Measurements from ENCODE around the gene TRIM32.
"Not testable (repeated sequence)": the region's sequence is repeated elsewhere in the genome, so short reads cannot be mapped to it uniquely, and the experiment has no call there.

Gene TRIM32

DNA sequence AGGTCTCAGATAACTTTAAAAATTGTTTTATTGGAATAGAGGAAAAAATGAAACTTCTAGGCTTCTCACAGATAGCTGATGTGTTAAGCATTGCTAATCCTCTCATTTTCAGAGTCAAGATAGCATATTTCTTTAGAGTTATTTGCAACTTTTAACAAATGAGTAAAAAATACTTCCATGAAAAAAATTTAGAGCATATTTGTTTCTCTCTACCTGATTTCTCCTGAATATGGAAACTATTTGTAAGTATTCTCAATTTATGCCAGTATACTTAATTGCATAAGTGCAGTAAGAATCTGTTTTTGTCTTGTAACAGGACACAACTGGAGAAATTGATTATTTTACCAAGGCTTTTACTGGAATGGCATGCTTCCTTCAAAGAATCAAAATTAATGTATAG, 3.6 kb upstream of the TRIM32 start:
- no peak for DNase-seq

DNA sequence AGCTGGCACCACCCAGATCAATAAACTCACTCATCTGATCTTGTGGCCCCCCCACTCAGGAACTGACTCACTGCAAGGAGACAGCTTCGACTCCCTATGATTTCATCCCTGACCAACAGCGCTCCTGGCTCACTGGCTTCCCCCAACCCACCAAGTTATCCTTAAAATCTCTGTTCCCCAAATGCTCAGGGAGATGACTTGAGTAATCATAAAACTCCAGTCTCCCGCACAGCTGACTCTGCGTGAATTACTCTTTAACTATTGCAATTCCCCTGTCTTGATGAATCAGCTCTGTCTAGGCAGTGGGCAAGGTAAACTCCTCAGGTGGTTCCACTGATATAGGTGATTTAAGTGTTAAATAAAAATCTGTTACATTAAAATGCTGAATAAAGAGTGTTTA, 1.9 kb upstream of the TRIM32 start:
- DNase-seq, result no peak

DNA sequence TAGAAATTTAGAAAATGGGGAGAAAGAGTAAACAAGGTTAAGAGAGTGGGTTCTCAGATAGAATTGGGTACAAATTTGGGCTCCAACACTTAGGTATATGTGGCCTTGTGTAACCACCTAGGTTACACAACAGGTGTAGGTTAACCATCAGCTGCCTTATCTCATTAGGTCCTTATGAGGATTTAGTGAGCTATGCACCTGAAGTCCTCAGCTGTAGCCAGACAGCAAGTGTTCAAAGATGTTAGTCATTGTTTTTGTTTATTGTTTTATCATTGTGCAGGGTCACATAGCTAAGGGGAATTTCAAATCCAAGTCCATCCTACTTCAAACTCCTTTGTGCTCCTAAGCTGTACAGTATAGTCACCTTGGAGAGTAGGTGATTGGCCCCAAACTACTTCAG, 970 bp upstream of the TRIM32 start:
- no peak for DNase-seq

DNA sequence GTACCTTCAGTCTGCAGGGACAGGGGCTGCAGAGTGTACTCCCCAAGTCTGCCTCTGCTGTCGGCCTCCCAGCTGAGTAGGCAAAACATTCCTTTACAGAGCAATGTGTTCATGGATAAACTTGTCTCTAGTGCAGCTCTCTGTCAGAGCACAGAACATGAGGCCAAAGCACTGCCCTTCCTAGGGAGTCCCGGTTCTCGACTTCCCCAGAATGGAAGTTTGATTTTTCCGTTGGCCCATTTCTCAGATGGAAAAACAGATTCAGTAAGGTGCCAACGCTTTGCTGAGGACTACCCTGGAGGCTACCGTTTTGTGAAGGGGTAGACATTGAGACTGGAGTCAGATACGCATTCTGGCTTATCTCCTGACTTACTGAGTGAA, 422 bp upstream of the TRIM32 start:
- no peak for DNase-seq

DNA sequence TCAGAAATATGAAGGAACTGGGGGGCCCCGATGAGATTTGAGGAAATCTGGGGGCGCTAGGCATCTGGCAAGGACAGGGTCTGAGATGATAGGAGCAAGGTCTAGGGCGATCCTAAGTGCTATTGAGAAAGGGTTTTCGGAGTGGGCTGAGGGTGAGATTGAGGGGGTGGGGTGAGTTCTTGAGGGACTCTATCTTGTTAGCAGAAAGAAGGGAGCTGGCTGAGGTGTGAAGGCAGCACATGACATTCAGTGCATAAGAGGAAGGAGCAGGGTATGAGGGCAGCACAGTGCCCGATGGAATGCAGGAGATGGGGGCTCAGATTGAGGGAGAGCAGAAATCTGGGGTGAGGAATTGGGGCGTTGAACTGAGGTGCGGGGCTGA, 640 bp downstream of the TRIM32 start:
- DNase-seq, result no peak

DNA sequence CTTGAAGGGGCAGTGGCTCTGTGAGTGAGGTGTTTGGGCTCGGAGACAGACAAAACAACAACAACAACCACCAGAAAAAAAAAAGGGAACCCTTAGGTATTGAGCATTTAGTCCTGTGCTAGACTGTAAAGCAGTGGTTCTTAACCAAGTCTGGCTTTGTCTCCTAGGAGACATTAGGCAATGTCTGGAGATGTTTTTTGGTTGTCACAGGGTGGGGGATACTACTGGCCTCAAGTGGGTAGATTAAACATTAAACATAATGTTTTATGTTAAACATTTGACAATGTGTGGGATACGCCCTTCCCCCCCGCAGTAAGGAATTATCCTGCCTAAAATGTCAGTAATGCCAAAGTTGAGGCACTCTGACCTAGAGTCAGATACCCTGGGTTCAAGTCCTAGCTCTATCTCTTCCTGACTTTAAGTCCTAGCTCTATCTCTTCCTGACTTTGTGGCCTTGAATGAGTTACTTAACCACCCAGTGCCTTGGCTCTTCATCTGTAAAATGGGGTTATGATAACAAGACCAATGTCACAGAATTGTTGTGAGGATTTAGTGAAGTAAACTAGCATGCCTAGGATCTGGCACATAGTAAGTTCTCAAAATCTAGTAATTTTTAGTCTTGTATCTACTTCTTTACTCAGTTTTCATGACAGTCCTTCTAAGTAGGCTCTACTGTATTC, 1.8 kb downstream of the TRIM32 start:
- no peak for DNase-seq

DNA sequence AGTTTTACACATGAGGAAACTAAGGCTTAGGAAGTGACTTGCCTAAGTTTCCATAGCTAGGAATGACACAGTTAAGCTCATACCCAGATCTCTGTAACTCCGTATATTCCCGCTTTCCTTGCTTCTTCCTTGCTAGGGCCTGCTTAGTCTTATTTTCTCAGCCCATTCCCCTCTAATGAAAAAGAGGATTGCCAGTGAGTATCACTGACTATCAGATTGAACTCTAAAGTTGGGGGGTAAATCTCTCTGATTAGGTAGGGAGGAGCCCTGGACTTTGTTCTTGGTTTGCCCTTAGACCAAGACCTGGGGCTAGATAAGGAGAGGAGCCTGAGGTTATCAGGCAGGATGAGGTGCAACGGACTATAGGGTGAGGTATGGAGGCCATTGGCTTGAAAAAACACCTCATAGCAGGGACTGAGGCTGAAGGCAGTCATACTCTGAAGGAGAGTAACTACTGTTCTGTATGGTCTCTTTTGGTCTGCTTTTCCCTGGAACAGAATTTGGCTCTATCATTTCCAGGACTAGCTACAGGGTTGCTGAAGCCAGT, 2.5 kb downstream of the TRIM32 start:
- DNase-seq, result no peak

DNA sequence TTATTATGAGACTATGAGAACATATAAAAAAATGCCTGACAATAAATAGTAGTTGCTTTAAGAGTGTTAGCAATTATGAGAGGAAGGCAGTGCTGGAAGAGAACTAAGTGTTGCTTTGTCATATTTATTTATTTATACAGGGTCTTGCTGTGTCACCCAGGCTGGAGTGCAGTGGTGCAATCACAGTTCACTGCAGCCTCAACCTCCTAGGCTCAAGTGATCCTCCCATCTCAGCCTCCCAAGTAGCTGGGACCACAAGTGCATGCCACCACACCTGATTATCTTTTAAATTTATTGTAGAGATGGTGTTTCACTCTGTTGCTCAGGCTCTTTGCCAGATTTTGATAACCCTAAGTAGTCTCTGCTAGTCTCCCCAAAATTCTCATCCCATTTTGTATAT, 3.7 kb downstream of the TRIM32 start:
- not testable (repeated sequence) for DNase-seq

DNA sequence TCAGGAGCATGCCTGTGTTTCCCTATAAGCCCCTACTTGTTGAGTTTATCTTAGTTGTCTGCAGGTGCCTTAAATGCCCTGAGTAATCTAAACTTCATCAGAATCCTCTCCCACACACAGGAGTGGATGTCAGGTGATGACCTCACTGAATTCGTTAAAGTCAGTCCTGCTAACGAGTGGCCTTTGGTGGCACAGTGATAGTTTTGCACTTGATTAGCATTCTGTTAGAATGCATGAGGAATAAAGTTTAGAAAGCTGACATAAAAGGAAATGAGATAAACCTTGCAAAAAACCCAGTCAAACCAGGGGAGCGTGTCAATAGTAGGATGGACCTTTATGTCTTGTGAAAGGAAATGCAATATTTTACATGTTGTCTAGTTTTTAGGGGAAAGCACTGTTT, 4.5 kb downstream of the TRIM32 start:
- no peak for DNase-seq

DNA sequence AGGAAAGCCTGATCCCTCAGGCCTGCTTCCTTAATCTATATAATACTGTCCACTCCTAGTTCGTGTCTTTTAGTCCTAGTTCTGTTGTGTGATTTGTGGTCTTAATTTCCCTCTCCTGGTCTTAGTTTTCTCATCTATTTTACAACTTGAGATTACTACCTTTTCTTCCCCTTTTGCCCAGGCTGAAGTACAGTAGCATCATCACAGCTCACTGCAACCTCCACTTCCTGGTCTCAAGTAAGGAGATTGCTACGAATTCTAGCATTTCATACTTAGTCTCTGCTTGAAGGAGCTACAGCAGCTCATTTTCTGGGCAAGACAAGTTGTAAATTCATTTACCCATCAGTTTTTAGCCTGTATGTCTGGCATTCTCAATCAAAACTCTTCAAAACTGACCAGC, 5.5 kb downstream of the TRIM32 start:
- no peak for DNase-seq

DNA sequence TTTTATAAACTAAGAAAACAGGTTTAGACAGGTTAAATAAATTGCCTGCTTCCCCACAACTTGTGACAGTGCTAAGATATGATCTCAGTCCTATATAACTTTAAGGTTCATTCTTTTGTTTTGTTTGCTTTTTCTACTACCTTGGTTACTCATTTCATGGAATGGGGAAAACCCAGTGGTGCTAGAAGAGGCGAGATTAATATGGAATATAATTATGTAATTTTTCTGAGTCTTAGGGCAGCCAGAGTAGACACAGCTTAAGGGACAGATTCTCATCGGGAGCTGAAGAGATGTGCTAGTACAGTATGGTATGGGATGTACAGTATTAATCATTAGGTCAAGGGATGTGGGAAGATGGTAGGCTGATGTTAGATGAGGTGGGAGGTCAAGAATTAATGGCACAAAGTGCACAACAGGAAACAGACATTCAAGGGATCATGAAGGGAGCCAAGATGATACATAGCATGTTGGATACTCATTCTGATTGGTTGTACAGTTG, 6.2 kb downstream of the TRIM32 start:
- no peak for DNase-seq

DNA sequence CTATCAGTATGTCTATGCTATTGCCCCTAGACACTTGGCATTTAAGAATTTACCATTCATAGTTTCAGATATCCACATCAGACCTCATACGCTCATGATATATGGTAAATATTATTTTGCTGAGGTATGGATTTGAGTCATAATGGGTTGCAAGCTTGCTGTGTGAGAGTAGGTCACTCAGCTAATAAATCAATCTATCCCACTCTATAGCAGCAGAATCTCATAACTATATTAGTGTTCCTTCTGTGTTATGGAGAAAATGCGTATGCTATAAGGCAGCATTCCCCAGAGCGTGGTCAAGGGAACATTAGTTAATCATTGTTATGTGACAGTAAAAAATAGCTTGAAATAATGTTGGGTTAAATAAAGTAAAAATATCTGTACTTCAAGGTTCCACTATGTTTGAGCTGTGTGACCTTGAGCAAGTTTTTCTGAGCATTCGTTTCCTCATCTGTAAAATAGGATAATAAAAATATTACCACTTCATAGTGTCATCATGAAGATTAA, 7.7 kb downstream of the TRIM32 start:
- DNase-seq, result no peak

DNA sequence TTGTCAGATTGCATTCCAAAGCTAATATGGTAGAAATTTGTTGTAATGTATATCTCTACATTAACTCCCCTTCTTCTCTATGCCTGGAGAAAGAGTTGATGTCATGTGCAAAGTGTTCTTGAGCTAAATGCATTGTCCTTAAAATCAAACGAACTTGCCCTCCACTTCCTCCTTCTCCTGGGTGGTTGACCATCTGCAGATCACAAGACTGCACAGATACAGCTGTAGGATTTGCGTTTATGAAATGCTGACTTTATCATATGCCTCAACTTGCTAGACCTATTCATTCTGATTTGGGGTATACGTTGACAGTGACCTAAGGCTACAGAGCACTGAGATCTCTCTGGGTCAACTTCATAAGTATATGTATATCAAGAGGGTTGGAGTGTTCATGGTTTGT, 8.3 kb downstream of the TRIM32 start:
- DNase-seq, result no peak

DNA sequence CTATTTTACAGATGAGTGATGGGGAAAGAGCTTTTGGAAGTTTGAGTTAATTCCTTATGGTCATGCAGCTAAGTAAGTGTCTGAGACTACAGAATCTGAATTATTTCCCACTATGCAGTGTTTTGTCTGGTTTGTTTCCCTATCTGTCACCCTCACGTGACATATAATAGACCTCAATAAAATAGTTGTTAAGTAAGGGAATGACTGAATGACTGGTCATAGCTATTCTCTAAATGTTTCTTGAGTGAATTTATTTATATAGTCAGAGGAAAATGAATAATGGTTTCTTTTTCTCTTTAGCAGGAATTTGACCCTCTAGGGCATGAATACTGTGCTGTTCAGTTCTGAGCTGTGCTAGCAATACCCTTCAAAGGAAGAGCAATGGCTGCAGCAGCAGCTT, 10.3 kb downstream of the TRIM32 start:
- DNase-seq, result no peak

DNA sequence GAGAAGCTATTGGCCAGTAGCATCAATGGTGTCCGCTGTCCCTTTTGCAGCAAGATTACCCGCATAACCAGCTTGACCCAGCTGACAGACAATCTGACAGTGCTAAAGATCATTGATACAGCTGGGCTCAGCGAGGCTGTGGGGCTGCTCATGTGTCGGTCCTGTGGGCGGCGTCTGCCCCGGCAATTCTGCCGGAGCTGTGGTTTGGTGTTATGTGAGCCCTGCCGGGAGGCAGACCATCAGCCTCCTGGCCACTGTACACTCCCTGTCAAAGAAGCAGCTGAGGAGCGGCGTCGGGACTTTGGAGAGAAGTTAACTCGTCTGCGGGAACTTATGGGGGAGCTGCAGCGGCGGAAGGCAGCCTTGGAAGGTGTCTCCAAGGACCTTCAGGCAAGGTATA, 10.8 kb downstream of the TRIM32 start:
- no peak for DNase-seq

DNA sequence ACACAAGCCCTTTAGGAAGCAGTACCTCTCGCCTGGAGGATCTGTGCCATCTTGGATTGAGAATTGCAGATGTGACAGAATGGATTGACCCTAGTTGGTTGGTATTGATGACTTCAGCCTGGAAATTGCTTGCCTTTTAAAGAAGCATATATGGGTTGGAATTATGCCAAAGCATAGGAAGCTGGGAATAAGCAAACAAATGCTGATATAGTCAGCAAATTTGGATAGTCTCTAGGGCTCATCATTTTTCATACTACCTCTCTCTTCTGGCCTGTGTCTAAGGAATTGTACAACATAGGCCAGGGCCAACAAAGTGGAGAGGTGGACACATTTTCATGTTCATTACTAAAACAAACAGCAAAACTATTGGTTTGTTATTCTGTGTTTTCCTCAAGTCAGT, 13.2 kb downstream of the TRIM32 start:
- DNase-seq, result no peak

DNA sequence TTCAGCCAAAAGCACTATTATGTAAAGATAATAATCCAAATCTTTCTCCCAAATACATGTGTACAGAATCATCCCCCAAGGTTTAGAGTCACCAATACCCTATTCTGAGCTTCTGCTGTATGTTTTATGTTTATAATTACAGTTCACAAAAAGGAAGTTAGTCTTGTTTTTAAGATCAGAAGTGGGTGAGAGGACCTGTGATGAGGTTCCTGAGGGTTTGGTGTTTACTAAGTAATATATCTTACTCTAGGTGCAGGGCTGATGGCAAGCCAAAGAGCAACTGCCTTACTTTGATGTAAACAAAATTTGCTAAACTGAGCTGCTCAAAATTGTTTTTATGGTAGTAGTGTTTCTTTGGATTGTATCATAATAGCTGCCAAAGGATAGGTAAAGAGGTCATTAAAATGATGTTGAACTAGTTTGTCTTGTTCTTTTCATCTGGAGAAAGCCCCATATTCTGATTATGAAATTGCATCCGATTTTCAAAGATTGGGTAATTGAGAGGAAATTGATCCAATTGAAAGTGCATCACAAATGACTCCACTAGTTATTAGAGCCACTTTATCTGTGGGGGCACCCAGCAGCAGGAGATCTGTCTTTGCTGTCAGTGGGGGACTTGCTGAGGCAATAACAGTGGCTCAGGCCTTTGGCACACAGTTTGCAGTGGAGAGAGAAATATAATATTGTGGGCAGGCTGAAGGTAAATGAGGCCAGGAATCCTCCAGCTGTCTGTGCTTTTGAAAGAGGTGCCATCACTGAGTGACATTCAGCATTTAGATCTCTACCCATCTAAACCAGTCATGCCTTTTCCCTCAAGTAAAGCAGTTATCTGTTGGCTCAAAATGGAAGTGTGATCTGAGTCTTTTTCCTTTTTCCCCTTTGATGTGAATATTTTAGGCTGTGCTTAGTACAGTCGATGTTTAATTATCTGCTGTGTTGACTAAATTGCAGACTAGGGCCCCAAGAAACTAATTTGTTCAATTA, 14.1 kb downstream of the TRIM32 start:
- no peak for DNase-seq

DNA sequence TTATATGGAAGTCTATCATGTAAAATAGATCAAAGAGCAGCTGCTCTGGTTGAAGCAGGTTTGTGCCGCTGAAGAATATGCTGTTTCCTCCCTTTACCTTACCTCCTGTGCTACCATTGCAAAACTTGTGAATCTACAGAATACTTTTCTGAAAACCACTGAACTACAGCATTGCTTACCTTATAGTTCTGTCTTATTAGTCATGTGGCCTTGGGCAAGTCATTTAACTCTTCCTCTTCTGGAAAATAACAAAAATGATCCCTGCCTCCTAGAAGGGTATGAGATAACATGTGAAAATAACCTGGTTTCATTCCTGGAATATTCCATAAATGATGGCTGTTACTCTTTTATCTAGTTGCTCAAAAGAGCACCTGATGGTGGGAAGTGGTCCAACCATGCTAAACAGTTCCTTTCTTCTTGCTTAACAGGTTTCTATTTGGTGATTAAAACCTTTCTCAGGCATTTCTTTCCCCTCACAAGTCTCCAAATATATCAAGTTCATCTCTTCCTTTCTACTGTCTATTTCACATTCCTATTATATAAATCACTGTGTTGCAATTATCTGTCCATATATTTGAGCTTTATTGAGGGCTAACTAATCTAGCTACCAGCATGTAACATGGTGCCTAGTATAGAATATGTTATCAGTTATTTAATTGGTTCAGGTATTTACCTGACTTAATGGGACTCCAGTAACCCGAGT, 15.0 kb downstream of the TRIM32 start:
- DNase-seq, result no peak

DNA sequence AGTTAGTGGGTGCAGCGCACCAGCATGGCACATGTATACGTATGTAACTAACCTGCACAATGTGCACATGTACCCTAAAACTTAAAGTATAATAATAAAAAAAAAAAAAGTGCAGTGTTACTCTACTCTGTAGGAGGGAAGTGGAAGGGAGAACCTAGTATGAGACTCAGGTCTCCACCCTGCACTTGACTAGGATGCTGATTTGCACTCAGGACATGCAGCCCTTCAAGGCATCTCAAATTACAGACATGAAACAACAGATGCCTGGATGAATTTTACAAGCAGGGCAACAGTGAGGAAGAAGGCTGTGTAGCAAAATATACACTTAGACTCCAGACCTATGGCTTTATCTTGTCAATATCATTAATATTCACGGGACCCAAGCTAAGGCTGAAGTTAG, 16.5 kb downstream of the TRIM32 start:
- no peak for DNase-seq

DNA sequence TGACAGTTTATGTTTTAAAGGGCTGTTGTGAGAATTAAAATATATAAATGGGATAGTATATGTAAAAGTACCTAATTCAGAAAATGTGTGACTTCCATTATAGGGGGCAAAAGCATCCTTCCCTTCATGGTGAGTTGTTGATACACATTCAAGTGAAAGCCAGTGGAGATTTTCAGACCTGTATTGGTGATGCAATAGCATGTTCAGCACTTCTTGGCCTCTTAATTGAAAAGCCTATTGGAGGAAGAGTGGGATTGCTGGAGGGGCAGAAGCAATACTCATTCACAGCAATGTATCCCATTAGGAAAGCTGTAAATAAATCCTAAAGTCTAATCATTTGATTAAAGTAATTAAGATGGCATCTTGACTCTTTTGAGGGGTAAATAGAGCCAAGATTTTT, 17.4 kb downstream of the TRIM32 start:
- no peak for DNase-seq

DNA sequence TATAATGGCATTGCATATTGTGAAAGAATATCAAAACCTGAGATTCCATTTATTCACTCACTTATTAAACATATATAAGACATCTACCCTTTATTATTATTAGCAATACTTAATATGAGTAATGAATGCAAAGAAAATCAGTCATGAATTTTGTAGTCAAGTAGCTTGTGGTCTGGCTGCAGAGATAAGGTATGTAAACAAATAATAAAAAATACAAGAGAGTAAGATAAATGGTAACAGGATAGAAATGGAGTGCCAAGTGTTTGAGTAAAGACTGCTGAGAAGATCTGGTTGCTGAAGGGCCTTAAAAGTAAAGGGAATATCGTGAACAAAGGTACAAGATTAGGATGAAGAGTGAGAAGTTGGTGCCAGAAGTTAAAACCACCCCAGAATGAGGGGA, 18.4 kb downstream of the TRIM32 start:
- no peak for DNase-seq

DNA sequence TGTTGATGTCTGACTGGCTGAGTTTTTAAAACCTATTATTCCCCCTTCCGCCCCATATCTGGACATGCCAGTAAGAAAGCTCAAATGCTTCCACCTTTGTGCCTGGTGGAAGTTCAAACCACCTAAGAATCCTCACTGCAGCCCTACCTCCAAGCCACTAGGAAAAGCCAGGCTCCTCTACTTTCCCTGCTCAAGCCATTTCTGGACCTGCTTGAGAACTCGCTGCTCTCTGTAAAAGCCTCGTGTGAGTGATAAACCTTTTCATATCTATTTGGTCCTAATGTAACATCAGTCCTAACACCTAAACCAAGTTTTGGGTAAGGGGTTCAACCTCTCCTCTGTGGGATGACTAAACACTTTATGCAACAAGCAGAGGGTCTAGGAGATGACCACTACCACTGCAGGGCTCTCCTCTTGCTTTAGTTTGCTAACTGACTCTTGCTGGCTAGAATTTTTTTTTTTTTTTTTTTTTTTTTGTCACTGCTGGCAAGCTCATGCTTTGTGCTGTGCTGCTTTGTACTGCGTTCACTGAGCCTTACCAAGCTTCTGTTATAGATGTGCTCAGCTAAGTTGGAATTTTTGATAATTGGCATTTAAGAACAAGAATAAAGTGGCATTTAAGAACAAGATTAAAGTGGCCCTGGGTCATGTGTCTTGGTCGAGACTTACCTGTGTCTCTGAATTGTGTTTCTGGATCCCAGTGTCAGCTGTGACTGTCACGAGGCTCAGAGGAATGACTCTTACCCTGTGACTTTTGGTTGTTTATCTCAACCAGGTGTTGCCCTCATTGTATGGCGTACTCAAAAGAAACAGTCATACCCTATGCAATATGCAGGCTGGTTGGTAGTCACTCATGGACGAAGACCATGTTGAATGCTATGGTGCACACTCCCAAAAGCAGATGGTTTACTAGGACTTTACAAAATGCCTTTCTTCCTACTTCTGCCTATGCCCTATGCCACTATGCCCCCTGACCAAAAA, 19.5 kb downstream of the TRIM32 start:
- DNase-seq, result no peak
